Activated naive CD4-positive, alpha-beta T cell treated with anti-CD3 and anti-CD28 coated beads, Interleukin-2, amount 50 U/mL, for 16 hours (primary cell): ENCODE data around the gene NSD1.

Source experiments
- DNase-seq: peaks from one replicate; pipeline ENCODE4 v3.0.0-alpha.2; 2020

NSD1 gene, protein sequence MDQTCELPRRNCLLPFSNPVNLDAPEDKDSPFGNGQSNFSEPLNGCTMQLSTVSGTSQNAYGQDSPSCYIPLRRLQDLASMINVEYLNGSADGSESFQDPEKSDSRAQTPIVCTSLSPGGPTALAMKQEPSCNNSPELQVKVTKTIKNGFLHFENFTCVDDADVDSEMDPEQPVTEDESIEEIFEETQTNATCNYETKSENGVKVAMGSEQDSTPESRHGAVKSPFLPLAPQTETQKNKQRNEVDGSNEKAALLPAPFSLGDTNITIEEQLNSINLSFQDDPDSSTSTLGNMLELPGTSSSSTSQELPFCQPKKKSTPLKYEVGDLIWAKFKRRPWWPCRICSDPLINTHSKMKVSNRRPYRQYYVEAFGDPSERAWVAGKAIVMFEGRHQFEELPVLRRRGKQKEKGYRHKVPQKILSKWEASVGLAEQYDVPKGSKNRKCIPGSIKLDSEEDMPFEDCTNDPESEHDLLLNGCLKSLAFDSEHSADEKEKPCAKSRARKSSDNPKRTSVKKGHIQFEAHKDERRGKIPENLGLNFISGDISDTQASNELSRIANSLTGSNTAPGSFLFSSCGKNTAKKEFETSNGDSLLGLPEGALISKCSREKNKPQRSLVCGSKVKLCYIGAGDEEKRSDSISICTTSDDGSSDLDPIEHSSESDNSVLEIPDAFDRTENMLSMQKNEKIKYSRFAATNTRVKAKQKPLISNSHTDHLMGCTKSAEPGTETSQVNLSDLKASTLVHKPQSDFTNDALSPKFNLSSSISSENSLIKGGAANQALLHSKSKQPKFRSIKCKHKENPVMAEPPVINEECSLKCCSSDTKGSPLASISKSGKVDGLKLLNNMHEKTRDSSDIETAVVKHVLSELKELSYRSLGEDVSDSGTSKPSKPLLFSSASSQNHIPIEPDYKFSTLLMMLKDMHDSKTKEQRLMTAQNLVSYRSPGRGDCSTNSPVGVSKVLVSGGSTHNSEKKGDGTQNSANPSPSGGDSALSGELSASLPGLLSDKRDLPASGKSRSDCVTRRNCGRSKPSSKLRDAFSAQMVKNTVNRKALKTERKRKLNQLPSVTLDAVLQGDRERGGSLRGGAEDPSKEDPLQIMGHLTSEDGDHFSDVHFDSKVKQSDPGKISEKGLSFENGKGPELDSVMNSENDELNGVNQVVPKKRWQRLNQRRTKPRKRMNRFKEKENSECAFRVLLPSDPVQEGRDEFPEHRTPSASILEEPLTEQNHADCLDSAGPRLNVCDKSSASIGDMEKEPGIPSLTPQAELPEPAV (N-terminal part only)

GRCh38 chr5:177133096-177133852 lies at the start of gene NSD1:
TSS of gene NSD1 (plus strand) at chr5:177133773. CDS start at chr5:177135104, 1,331 bp downstream.
- DNase-seq = peak; percentile 91

DNA sequence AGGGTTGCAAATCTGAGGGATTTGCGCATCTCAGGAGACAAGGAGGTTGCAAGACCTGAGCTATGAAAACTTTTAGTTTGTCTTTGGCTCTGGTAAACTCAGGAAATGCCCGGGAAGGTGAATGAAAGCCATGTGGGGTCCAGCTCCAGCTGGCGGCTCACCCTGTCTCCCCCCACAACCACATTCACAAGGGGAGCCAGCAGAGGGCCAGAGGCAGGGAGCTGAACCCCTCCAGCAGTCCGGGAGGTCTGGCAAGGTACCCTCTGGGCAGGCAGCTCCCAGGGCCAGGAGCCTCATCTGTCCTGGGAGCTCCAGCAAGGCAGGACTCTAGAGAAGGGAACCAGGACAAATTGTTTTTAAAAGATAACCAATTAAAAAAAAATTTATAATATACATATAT lies 49.4 kb upstream of the NSD1 start:
- DNase-seq = no peak

GRCh38 chr5:177085985-177086653 lies 47.5 kb upstream of the NSD1 start:
- DNase-seq = no peak

- peak; percentile 68 for DNase-seq
Measured at GRCh38 chr5:177086654-177087397, 46.7 kb upstream of the NSD1 start, which contains the start of gene FGFR4. TSS of gene FGFR4 (plus strand) at chr5:177086915. CDS start at chr5:177089603, 2,688 bp downstream.

- DNase-seq = no peak
Measured at GRCh38 chr5:177087398-177088005, 46.1 kb upstream of the NSD1 start.

DNA sequence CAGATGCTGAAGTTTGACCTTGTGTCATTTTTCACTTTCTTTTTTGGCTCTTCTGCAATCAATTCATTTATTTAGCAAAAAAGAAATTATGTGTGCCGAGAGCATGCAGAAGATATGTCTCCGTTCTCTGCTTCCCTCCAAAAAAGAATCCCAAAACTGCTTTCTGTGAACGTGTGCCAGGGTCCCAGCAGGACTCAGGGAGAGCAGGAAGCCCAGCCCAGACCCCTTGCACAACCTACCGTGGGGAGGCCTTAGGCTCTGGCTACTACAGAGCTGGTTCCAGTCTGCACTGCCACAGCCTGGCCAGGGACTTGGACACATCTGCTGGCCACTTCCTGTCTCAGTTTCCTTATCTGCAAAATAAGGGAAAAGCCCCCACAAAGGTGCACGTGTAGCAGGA lies 44.4 kb upstream of the NSD1 start:
- DNase-seq = no peak

DNA sequence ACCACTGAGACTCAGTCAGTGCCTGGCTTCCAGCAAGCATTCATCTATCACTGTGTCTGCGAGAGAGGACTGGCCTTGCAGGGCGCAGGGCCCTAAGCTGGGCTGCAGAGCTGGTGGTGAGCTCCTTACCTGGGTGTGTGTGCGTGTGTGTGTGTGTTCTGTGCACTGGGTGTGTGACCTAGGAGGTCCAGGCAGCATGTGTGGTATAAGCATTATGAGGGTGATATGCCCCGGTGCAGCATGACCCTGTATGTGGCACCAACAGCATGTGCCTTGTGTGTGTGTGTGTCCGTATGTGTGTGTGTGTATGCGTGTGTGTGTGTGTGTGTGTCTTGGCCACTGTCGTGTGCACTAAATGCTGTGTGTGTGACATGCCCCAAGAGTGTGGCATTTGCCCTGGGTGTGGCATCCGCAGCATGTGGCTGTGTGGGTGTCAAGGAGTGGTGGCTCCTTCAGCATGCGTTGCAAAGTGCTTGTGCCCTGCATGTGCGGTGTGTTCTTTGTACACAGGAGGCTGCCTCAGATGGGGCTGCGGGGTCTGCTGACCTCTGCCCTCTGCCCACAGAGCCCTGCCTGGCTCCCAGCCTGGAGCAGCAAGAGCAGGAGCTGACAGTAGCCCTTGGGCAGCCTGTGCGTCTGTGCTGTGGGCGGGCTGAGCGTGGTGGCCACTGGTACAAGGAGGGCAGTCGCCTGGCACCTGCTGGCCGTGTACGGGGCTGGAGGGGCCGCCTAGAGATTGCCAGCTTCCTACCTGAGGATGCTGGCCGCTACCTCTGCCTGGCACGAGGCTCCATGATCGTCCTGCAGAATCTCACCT lies 43.5 kb upstream of the NSD1 start:
- no peak for DNase-seq

GRCh38 chr5:177090813-177091212 lies 42.8 kb upstream of the NSD1 start:
- no peak for DNase-seq

- DNase-seq = no peak
Measured at GRCh38 chr5:177091232-177091631, 42.3 kb upstream of the NSD1 start.

- no peak for DNase-seq
Measured at GRCh38 chr5:177092178-177093081, 41.1 kb upstream of the NSD1 start.

GRCh38 chr5:177093082-177093712 lies 40.4 kb upstream of the NSD1 start:
- DNase-seq = no peak

GRCh38 chr5:177093803-177094202 lies 39.8 kb upstream of the NSD1 start:
- no peak for DNase-seq

DNA sequence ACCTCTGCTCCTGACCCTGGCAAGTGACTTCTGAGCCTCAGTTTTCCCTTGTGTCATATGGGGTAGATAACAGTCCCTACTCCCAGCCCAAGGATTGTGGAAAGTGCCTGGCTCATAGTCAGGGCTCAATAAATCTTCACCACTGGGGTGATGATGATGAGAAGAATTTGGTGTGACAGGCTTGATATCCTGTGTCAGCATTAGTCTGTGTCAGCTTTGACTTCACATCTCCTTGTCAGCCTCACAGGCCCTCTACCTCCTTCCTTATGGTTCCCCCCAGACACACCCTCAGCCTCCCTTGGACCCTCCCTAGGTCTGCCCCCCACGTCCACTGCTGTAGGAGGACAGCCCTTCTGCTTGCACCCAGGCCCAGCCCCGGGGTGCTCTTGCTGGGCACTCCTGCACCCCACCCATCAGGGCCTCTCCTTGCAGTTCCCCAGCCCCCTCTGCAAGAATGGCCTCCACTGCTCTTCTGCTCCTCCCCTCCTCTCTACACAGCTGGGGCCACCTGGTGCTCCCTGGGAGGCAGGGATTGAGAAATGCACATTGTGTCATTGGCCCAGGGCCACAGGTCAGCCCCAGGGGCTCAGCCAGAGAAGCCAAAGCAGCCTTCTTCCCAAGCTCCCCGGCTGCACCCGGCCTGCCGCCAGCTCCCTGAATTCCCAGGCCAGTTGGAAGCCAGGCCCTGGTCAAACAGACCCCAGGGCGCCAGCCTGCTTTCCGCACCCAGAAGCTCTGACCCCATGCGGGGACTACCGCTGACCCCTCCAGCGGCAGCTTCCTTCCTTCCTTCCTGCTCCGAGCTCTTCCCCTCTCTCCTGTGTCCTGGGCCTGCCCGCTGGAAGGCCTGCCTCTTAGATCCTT lies 39.1 kb upstream of the NSD1 start:
- no peak for DNase-seq

DNA sequence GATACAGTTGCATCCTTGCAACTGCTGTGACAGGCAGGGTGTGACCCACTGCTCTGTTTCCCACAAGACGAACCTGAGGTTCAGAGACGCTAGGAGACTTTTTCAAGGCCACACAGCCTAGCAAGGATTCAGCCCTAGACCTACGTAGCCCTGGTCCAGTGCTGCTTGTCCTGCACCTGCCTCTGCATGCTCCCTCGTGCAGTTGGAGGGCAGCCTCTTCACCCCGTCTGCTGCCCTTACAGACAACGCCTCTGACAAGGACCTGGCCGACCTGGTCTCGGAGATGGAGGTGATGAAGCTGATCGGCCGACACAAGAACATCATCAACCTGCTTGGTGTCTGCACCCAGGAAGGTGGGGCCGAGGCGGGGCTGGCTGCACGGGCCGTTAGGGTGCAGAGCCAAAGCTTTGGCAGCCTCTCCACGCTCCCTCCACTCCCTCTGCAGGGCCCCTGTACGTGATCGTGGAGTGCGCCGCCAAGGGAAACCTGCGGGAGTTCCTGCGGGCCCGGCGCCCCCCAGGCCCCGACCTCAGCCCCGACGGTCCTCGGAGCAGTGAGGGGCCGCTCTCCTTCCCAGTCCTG lies 38.4 kb upstream of the NSD1 start:
- DNase-seq = no peak

- no peak for DNase-seq
Measured at GRCh38 chr5:177096162-177097015, 37.2 kb upstream of the NSD1 start.
